IMR-90 (cell line): Measurements from ENCODE around the gene NR5A1. TPM values are rescaled to one million over a fixed set of nuclear protein-coding genes. Genes with fewer than 3 reads are reported as not detected.

Experiments used
- ATAC-seq: fragments of 200-7000 bp; cut with Tn5 transposase; 2 replicates; pipeline ENCODE4 v1.9.1; 2020; ENCODE audit warnings: low read depth, mild to moderate bottlenecking, moderate library complexity
- BruUV-seq: library from RNA; stranded (reverse); fragments of 400-500 nt; replicated peaks from 2 replicates; lab custom pipeline; 2021; lab: Mats Ljungman, UMichigan
- CTCF ChIA-PET: fragments of 300-600 bp; formaldehyde crosslinking; extraction: SDS; loops from one replicate; lab custom pipeline; 2021; ENCODE audit warnings: antibody characterized with exemption; lab: Yijun Ruan, JAX
- POLR2A ChIA-PET: fragments of 300-600 bp; sonication (Branson Sonifier 250); formaldehyde crosslinking; loops from one replicate; lab custom pipeline; 2022; ENCODE audit warnings: antibody characterized with exemption; ENCODE audit not compliant: unreplicated experiment; lab: Charles Lee
- DNase-seq: peaks from one replicate; pipeline ENCODE4 v3.0.0; 2013
- H2AFZ ChIP-seq: replicated peaks from 2 replicates; pipeline ENCODE3; 2013; ENCODE audit warnings: low read length, mild to moderate bottlenecking; ENCODE audit not compliant: poor library complexity
- H2AK5ac ChIP-seq: 2 replicates; pipeline ENCODE4 v1.6.1; 2013; ENCODE audit warnings: low read depth, low read length, inconsistent platforms
- H2AK9ac ChIP-seq: replicated peaks from 2 replicates; pipeline ENCODE3; 2013; ENCODE audit warnings: mild to moderate bottlenecking, low read depth, low read length, moderate library complexity; ENCODE audit not compliant: poor library complexity
- H2BK120ac ChIP-seq: 2 replicates; pipeline ENCODE4 v1.6.1; 2013; ENCODE audit warnings: low read depth, low read length, inconsistent platforms
- H2BK15ac ChIP-seq: 3 replicates; pipeline ENCODE4 v1.6.1; 2013; ENCODE audit warnings: low read depth, low read length, inconsistent platforms
- H2BK20ac ChIP-seq: 2 replicates; pipeline ENCODE4 v1.6.1; 2013; ENCODE audit warnings: low read depth, mild to moderate bottlenecking, inconsistent platforms, low read length, moderate library complexity
- H2BK5ac ChIP-seq: 2 replicates; pipeline ENCODE4 v1.6.1; 2013; ENCODE audit warnings: mild to moderate bottlenecking, low read depth, low read length, inconsistent platforms; ENCODE audit not compliant: poor library complexity, severe bottlenecking
- H3K14ac ChIP-seq: replicated peaks from 2 replicates; pipeline ENCODE4 v1.6.1; 2013; ENCODE audit warnings: low read depth, low read length, inconsistent platforms
- H3K18ac ChIP-seq: 2 replicates; pipeline ENCODE4 v1.6.1; 2013; ENCODE audit warnings: low read depth, low read length, control low read depth
- H3K23ac ChIP-seq: 2 replicates; pipeline ENCODE4 v1.6.1; 2013; ENCODE audit warnings: low read depth, low read length, inconsistent platforms
- H3K27ac ChIP-seq: 2 replicates; pipeline ENCODE4 v1.5.1; 2013; ENCODE audit warnings: mild to moderate bottlenecking, control low read depth, low read length; ENCODE audit not compliant: insufficient read depth
- H3K27me3 ChIP-seq: 2 replicates; pipeline ENCODE4 v1.6.1; 2013; ENCODE audit warnings: low read length; ENCODE audit not compliant: control insufficient read depth, insufficient read depth
- H3K36me3 ChIP-seq: 2 replicates; pipeline ENCODE4 v1.6.1; 2013; ENCODE audit warnings: low read length, mixed read lengths; ENCODE audit not compliant: control insufficient read depth, insufficient read depth
- H3K4ac ChIP-seq: 2 replicates; pipeline ENCODE4 v1.6.1; 2013; ENCODE audit warnings: low read depth, low read length, inconsistent platforms
- H3K4me1 ChIP-seq: 2 replicates; pipeline ENCODE4 v1.6.1; 2013; ENCODE audit warnings: low read length, mixed read lengths; ENCODE audit not compliant: control insufficient read depth, insufficient read depth
- H3K4me2 ChIP-seq: 2 replicates; pipeline ENCODE4 v1.6.1; 2013; ENCODE audit warnings: low read depth, mild to moderate bottlenecking, control low read depth, low read length, moderate library complexity
- H3K4me3 ChIP-seq: 2 replicates; pipeline ENCODE4 v1.5.1; 2013; ENCODE audit warnings: low read depth, mild to moderate bottlenecking, control low read depth, low read length, moderate library complexity; ENCODE audit not compliant: insufficient read depth
- H3K56ac ChIP-seq: 2 replicates; pipeline ENCODE4 v1.6.1; 2013; ENCODE audit warnings: low read length, inconsistent platforms; ENCODE audit not compliant: insufficient read depth; ENCODE audit errors: extremely low read depth
- H3K79me1 ChIP-seq, 2 experiments: 2 replicates each; pipeline ENCODE4 v1.6.1; 2013; ENCODE audit warnings: low read length in 2 of 2, inconsistent platforms in 1 of 2, low read depth in 1 of 2
- H3K9ac ChIP-seq: 2 replicates; pipeline ENCODE4 v1.6.1; 2013; ENCODE audit warnings: low read depth, low read length, control low read depth
- H3K9me1 ChIP-seq: 2 replicates; pipeline ENCODE4 v1.6.1; 2013; ENCODE audit warnings: low read length, inconsistent platforms; ENCODE audit not compliant: insufficient read depth
- H3K9me3 ChIP-seq: 2 replicates; pipeline ENCODE4 v1.6.1; 2013; ENCODE audit warnings: low read length; ENCODE audit not compliant: control insufficient read depth, insufficient read depth
- H4K20me1 ChIP-seq: 2 replicates; pipeline ENCODE4 v1.6.1; 2013; ENCODE audit warnings: low read length, inconsistent platforms; ENCODE audit not compliant: insufficient read depth
- H4K5ac ChIP-seq: 2 replicates; pipeline ENCODE4 v1.6.1; 2013; ENCODE audit warnings: mild to moderate bottlenecking, low read depth, low read length, control low read depth
- H4K8ac ChIP-seq, 2 experiments: 2 replicates each; pipeline ENCODE4 v1.6.1; 2013; ENCODE audit warnings: low read depth in 2 of 2, low read length in 2 of 2, control low read depth in 1 of 2, inconsistent platforms in 1 of 2
- H4K91ac ChIP-seq: 2 replicates; pipeline ENCODE4 v1.6.1; 2013; ENCODE audit warnings: low read depth, low read length, inconsistent platforms; ENCODE audit not compliant: insufficient read depth
- BHLHE40 ChIP-seq: fragments of 150-350 bp; IDR thresholded peaks from 2 replicates; pipeline ENCODE4 v1.6.1; 2016; ENCODE audit warnings: mild to moderate bottlenecking, low read depth, low read length
- CEBPB ChIP-seq: IDR thresholded peaks from 2 replicates; pipeline ENCODE4 v1.6.1; 2012; ENCODE audit warnings: low read depth, low read length, improper control_type of control experiment
- CHD1 ChIP-seq: IDR thresholded peaks from 2 replicates; pipeline ENCODE4 v1.6.1; 2012; ENCODE audit warnings: low read depth, low read length, improper control_type of control experiment
- CTCF ChIP-seq: conservative IDR thresholded peaks from 2 replicates; pipeline ENCODE4 v1.5.1; 2012; ENCODE audit warnings: mild to moderate bottlenecking, low read depth, low read length, improper control_type of control experiment
- ELK1 ChIP-seq: fragments of 150-350 bp; IDR thresholded peaks from 2 replicates; pipeline ENCODE4 v1.6.1; 2016; ENCODE audit warnings: low read depth, mild to moderate bottlenecking, low read length, moderate library complexity, borderline replicate concordance
- MAFK ChIP-seq: IDR thresholded peaks from 2 replicates; pipeline ENCODE4 v1.6.1; 2012; ENCODE audit warnings: low read depth, low read length, improper control_type of control experiment
- MAZ ChIP-seq: IDR thresholded peaks from 2 replicates; pipeline ENCODE4 v1.6.1; 2012; ENCODE audit warnings: low read depth, mild to moderate bottlenecking, low read length, improper control_type of control experiment, moderate library complexity, borderline replicate concordance
- MXI1 ChIP-seq: IDR thresholded peaks from 2 replicates; pipeline ENCODE4 v1.6.1; 2012; ENCODE audit warnings: low read depth, mild to moderate bottlenecking, low read length, moderate library complexity, borderline replicate concordance
- NFE2L2 ChIP-seq: fragments of 150-350 bp; IDR thresholded peaks from 2 replicates; pipeline ENCODE4 v1.6.1; 2016; ENCODE audit warnings: low read depth, mild to moderate bottlenecking, low read length
- POLR2A ChIP-seq: IDR thresholded peaks from 2 replicates; pipeline ENCODE4 v1.6.1; 2012; ENCODE audit warnings: mild to moderate bottlenecking, low read depth, low read length
- RAD21 ChIP-seq: IDR thresholded peaks from 2 replicates; pipeline ENCODE4 v1.6.1; 2012; ENCODE audit warnings: low read length, improper control_type of control experiment
- RCOR1 ChIP-seq: IDR thresholded peaks from 2 replicates; pipeline ENCODE4 v1.6.1; 2012; ENCODE audit warnings: mild to moderate bottlenecking, low read length, improper control_type of control experiment; ENCODE audit not compliant: insufficient replicate concordance
- RFX5 ChIP-seq: IDR thresholded peaks from 2 replicates; pipeline ENCODE4 v1.8.0; 2012; ENCODE audit warnings: low read depth, mild to moderate bottlenecking, low read length, moderate library complexity
- SMC3 ChIP-seq: fragments of 150-350 bp; IDR thresholded peaks from 2 replicates; pipeline ENCODE4 v1.6.1; 2016; ENCODE audit warnings: low read depth, mild to moderate bottlenecking, antibody characterized with exemption, low read length, moderate library complexity
- USF2 ChIP-seq: fragments of 150-350 bp; IDR thresholded peaks from 2 replicates; pipeline ENCODE4 v1.6.1; 2017; ENCODE audit warnings: mild to moderate bottlenecking, antibody characterized with exemption, low read length, low read depth
- WGBS, 2 experiments: methylation state at CpG; one replicate each; pipeline versions ENCODE4 v1.1.5 to v1.1.7; 2013; ENCODE audit warnings: missing lambda C conversion rate in 2 of 2; ENCODE audit not compliant: insufficient read length in 1 of 2; ENCODE audit errors: extremely low coverage in 2 of 2; 5-methylcytosine and 5-hydroxymethylcytosine counted together
- dilution Hi-C: fragments of 300-500 bp; cut with HindIII; formaldehyde crosslinking; loops from one replicate; pipeline ENCODE4 v1.14.3; 2018; ENCODE audit warnings: low sequenced_read_pairs; ENCODE audit not compliant: unreplicated experiment
- in situ Hi-C: fragments of 300-500 bp; cut with MboI; formaldehyde crosslinking; loops from 3 replicates; pipeline ENCODE4 v1.14.3; 2019; ENCODE audit warnings: low sequenced_read_pairs, inconsistent platforms, mixed read lengths
- intact Hi-C: fragments of 100-400 bp; cut with micrococcal nuclease; formaldehyde crosslinking; loops from 2 replicates; pipeline ENCODE4 v1.10.0; 2022
- polyA plus RNA-seq, 3 experiments: library from polyadenylated mRNA; depleted of rRNA; stranded (reverse); fragments of >200 nt; gene quantifications; 2 replicates each; pipeline ENCODE4 v1.2.3, GENCODE V29; 2012; ENCODE audit warnings: low replicate concordance in 1 of 3
- total RNA-seq: library from RNA; depleted of rRNA; stranded (reverse); fragments of >200 nt; gene quantifications from 2 replicates; pipeline ENCODE4 v1.2.3, GENCODE V29; 2012

The NR5A1 gene
- total and polyA plus RNA-seq, 2 of the 4 experiments (the other 2 are of a cell fraction): not detected

- ATAC-seq (no peak), DNase-seq (no peak)
- H3K27me3 ChIP-seq: peaks cover 49% of the 10 kb centered on the region
- no peak overlapping the region for H2BK5ac ChIP-seq
- no peaks in the 10 kb centered on the region for H3K9me1 ChIP-seq
- no peak overlapping the region for H3K4ac ChIP-seq
- H2BK20ac ChIP-seq: no peak overlapping the region
- no peaks in the 10 kb centered on the region for H3K79me1 ChIP-seq
- no peak overlapping the region for H3K4me3 ChIP-seq
- H2BK120ac ChIP-seq: no peak overlapping the region
- no TSS peak for BruUV-seq
- no peaks in the 10 kb centered on the region for H3K36me3 ChIP-seq
- H3K4me2 ChIP-seq: no peak overlapping the region
- H3K9ac ChIP-seq: no peak overlapping the region
- no peak overlapping the region for H4K8ac ChIP-seq
- H2AK5ac ChIP-seq: no peak overlapping the region
- H3K4me1 ChIP-seq: no peaks in the 10 kb centered on the region; the same call in 1 of the 2 replicates
- H2BK15ac ChIP-seq: no peak overlapping the region
- dilution Hi-C loops (no loop called here), in situ Hi-C loops (no loop called here), intact Hi-C loops (no loop called here)
- no peak overlapping the region for H3K56ac ChIP-seq
- no peaks in the 10 kb centered on the region for H4K20me1 ChIP-seq
- H3K14ac ChIP-seq: no peak overlapping the region
- H3K23ac ChIP-seq: no peak overlapping the region
- 77 to 92% methylated on average over 1 to 3 of the region's 23 CpGs for WGBS, 2 experiments
- no peak overlapping the region for H4K91ac ChIP-seq
- no peak overlapping the region for H3K18ac ChIP-seq
- H4K5ac ChIP-seq: no peak overlapping the region
- H2AFZ ChIP-seq: peak overlapping the region; percentile 27
- H2AK9ac ChIP-seq: no peak overlapping the region
- ChIA-PET POLR2A (no interaction called here), CTCF (no interaction called here)
- no peaks in the 10 kb centered on the region for H3K9me3 ChIP-seq
- no peak overlapping the region for H3K27ac ChIP-seq
- TF ChIP-seq MAFK (no peak), BHLHE40 (no peak), MAZ (no peak), CTCF (no peak), USF2 (no peak), SMC3 (no peak), RCOR1 (no peak), ELK1 (no peak), NFE2L2 (no peak), RAD21 (no peak), MXI1 (no peak), POLR2A (no peak), RFX5 (no peak), CHD1 (no peak), CEBPB (no peak)
These were observed 4.9 kb upstream of the NR5A1 start for GRCh38 chr9:124511891-124512805.
